AG20443 (cell line): ENCODE results near the gene KLF6.
A peak's percentile ranks its signal among the peaks of the same experiment; 100 is the strongest.

ENCODE experiments used
- DNase-seq: peaks from one replicate; pipeline ENCODE4 v3.0.0; 2012; ENCODE audit warnings: low spot score, mixed read lengths

KLF6 gene

GRCh38 chr10:3787816-3788215 lies 2.8 kb upstream of the KLF6 start:
- DNase-seq: no peak

GRCh38 chr10:3787016-3787400 lies 2.0 kb upstream of the KLF6 start:
- no peak for DNase-seq

GRCh38 chr10:3786295-3787015 lies 1.4 kb upstream of the KLF6 start:
- DNase-seq: no peak

GRCh38 chr10:3785851-3786271 lies 852 bp upstream of the KLF6 start:
- DNase-seq: no peak

- DNase-seq: peak; percentile 99
These were observed 342 bp upstream of the KLF6 start for GRCh38 chr10:3785251-3785850.

GRCh38 chr10:3783682-3784432 lies 1.2 kb downstream of the KLF6 start:
- no peak for DNase-seq

GRCh38 chr10:3783316-3783681 lies 1.7 kb downstream of the KLF6 start:
- DNase-seq: peak; percentile 47

- peak; percentile 58 for DNase-seq
These were observed 2.3 kb downstream of the KLF6 start for GRCh38 chr10:3782451-3783315.

GRCh38 chr10:3782146-3782450 lies 2.9 kb downstream of the KLF6 start:
- no peak for DNase-seq

- DNase-seq: peak; percentile 46
These were observed 3.4 kb downstream of the KLF6 start for GRCh38 chr10:3781468-3782145.

- DNase-seq: no peak
These were observed 4.1 kb downstream of the KLF6 start for GRCh38 chr10:3780771-3781467.

- DNase-seq: no peak
These were observed 4.8 kb downstream of the KLF6 start for GRCh38 chr10:3780021-3780770.

GRCh38 chr10:3779158-3779741 lies 5.8 kb downstream of the KLF6 start:
- no peak for DNase-seq

- DNase-seq: no peak
These were observed 6.3 kb downstream of the KLF6 start for GRCh38 chr10:3778692-3779157.

GRCh38 chr10:3777981-3778691 lies 6.9 kb downstream of the KLF6 start:
- no peak for DNase-seq

GRCh38 chr10:3776796-3777571 lies 8.0 kb downstream of the KLF6 start:
- peak; percentile 40 for DNase-seq

GRCh38 chr10:3775696-3776551 lies 9.1 kb downstream of the KLF6 start:
- no peak for DNase-seq
